ENCODE data around the gene DNAH1.

Gene DNAH1

DNA sequence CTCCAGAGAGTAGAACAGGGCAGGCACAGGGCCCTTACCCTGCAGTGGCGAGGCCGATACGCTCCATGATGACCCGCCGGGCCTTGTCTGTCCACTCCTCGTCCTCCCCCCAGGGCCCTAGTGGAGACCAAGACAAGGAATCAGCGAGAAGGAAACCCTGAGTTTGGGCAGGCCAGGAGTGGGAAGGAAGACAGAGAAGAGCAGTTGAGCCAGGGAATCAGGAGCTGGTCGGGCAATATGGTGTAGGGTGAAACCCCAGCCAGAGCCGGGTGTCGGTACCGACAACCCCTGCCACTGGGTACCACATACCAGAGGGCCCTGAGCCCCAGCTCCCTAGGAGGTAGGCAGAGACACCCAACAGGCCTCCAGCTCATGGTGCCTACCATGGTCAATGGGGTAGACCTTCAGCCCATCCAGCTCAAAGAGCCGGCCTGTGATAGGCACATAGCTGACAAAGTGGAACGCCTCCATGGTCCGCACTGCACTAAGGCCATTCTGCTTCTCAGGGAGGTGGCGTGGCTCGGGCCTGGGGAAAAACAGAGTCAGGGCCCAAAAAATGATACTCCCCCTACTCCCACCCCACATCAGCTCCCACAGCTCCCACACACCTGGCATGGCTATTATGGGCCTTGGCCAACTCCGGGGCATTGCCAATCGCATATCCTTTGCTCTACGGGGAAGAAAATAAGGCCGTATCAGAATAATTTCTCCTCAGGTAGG, 90.8 kb downstream of the DNAH1 start:
- no peak for DNase-seq

DNA sequence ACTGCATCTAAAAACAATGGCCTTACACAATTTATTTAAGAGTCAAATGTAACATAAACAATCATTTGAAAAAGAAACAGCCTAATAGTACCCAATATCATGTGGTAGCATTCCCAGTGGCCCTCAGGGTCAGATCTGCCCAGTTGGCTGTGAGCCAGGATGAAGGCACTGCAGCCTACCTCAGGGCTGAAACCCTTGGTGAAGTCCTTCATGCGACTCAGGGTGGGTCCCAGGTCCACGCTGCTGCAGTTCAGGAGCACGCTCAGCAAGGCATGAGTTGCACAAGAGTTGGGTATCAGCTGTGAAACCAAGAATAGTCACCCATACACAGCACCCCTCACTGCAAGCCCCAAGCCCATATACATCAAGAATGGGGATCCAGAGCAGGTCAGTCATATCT, 91.7 kb downstream of the DNAH1 start:
- DNase-seq = no peak

DNA sequence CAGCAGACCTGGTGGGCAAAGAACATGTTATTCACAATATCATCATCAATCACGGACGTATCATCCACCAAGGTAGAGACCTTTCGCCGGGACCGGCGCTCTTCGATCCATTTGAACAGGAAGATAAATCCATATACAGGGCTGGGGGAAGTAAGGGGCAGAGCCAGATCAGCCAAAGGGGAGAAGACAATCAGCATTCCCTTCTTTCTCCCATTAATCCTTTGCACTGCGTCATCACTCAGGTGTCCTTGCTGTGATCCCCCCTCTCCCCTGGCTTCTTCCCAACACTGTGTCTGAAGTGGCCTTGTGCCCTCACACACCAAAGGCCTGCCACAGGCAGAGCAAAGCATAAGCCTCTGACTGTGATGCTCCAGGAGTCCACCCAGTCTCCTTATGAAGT, 92.3 kb downstream of the DNAH1 start:
- no peak for DNase-seq

DNA sequence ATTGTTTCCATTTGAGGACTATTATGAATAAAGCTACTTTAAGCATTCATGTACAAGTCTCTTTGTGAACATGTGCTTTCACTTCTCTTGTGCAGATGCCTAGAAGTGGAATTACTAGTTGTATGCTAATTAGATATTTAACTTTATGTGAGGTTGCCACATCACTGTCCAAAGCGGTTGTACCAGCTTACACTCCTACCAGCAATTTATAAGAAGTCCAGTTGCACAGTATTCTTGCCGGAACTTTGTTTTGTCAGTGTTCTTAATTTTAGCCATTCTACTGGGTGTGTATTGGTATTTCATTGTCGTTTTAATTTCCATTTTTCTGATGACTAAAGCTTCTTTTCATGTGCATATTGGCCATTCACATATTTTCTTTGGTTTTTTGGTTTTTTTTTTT, 99.7 kb downstream of the DNAH1 start:
- no peak for DNase-seq

DNA sequence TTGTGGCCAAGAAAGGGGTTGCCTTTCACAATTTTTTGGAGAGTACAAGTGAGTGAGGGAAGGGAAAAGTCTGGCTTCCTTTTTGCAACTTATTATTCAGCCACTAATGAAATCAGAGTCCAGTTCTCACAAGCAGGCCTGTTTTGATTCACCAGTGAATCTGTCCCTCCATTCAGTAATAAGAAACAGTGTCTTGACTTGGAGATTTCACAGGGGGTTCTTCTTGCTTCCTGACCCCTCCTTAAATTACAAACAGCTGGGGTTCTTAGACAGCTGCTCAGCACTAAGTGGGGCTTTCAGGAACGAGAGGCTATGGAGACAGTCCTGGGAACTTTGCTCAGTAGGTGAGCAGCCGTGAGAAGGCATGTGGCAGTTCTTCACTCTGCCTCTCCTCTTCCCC, 104.3 kb downstream of the DNAH1 start:
- no peak for DNase-seq

DNA sequence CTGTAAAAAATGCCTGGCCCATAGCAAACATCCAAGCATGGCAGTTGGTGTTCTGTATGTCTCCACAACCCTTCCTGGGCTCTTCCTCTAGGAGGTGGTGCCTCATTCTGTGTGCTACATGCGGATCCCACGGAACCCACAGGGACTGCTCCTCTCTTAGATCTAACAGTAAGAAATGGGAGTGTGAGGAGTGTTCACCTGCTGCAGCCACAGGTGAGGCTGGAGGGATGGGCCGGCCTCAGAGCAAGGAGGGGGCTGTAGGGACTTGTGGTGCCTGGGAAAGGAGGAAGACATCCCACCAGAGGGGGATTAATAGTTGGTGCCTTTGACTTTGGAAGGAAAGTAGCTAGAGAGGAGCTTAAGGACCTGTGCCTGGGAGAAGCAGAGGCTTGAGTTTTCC, 106.5 kb downstream of the DNAH1 start:
- DNase-seq = no peak

DNA sequence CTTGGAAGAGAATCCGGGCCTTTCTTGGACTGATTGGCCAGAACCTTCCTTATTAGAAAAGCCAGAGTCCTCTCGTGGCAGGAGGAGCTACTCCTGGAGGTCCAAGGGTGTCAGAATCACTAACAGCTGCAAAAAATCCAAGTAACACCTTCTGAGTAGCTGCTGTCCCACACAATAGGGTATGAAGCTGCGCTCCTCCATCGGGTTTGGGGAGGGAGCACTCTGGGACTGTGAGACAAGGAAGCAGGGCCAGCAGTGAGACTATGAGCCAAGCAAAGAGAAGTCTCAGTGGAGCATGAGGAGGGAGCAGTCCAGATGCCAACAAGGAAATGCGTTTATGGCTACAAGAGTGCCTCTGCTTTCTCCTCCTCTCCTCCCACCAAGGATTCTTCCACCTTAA, 107.1 kb downstream of the DNAH1 start:
- DNase-seq = no peak

DNA sequence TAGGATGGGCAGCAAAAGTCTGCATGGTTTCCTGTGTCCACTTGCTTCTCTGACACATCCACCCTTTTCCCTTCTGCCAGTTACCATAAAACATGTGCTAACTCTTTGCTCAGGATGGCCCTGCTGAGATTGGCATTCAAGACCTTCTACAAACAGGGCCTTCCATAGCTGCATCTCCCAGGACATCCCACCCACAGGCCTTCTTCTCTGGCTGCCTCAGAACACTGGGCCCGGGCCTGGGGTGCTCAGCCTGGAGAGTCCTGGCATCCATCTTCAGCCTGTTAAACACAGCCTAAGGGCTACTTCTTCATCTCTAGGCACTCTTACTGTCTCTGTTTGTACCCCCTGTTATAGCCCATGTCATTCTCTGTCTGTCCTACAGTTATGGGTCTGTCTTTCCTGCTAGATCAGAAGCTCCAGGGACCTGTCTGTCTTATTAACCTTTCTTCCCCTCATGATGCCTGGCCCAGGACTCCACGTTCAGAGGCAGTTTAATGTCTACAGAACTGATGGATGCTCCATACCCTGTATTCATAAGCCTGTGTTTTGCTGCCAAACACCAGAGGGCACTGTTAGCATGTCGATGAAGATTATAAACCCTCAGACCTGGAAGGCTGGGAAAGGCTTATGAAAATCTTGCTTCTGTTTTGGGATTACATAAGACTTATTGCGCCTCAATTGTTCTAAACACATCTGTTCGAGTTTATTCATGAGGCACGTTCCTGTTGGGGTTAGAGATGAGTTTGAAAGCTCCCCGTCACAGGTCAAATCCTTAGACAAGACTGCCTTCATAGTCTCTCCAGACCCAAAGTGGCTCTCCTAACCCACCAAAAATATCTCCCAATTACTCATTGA, 112.3 kb downstream of the DNAH1 start:
- peak; percentile 72 for DNase-seq

DNA sequence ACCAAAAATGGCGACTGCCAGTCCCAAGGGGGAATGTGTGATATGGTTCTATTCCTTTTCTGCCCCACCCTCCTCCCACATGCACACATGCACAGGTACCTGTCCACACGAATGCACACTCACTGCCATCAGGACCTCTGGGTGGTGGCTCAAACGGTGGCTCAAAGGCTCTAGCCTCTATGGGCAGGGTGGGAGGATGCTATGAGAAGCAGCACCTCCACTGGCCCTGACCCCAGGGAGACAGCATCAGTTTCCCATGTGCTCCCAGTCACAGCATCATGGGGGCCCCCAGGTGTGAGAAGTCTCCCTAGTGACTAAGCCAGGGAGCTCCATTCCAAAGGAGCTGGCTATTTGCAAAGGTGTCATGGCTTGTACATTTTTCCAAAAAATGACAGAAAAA, 112.9 kb downstream of the DNAH1 start:
- DNase-seq = no peak

DNA sequence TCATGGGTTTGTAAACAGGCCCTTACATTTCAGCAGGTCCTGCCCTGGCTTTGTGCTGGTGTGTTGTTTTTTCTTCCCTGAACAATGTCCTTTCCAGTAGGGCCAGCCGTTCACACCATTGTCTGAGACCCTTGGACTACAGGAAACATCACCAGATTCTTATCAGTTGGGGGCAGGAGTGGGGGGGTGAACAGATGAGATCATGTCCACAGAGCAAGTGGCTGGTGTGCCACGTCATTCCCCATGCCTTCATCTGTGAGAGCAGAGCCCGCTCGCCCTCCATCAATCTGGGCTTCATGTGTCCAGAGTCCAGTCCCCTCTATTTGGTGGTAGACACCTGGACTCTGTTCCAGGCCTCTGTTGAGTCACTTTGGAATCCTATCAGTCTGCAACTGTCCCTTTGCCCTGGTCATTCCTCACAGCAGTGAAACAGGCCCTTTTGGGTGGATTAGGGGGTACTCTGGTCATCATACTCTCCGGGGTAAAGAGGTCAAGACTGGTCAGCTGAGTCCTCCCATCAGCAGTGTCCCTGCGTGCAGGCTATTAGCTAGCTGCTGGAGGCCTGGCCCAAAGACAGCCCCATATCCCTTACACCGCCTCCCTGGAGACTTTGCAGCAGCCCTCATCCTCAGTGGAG, 113.8 kb downstream of the DNAH1 start:
- DNase-seq = no peak

DNA sequence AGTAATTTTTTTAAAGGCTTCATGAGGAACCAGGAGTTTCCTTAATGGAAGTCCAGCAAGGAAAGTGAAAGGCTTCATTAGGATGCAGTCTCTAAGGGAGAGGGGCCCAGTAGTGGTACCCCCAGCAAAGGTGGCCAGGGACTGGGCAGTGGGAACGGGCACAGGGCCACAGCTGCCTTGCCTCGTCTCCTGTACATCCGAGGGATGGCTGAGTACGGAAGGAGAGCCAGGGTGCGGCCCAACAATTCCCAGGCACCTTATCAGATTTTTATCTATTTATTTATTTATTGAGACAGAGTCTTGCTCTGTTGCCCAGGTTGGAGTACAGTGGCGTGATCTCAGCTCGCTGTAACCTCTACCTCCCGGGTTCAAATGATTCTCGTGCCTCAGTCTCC, 114.3 kb downstream of the DNAH1 start:
- DNase-seq = no peak

DNA sequence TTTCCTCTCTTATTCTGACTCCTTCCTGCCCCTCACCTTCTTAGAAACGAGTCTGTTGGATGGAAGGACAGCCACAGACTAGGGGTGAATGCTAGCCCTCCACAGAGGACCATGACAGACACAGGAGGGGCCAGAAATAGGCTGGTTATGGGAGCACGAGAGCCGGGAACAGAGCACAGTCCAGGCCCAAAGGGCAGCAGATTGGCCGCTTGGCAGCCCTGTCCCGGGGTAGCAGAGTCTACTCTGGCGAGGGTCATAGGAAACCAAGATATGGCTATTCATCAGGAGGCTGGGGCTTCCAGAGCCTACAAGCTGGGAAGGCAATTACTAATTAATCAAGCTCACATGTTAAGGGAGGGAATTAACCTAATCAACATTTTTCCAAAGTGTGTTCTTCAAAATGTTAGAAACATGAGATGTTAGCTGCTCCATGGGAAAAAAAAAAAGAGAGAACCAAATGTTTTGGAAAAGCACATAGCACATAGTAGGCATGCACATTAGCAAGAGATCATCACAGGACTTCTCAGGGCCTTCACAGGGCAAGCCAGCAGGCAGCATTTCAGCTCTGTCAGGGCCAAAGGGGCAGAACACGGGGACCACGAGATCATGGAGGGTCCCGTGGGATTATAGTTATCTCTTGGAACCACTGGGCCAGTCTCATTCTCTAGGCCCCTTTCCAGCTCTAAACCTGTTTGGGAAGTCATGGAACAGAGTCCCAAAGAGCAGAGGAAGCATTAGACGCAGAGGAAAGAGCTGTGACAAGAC, 115.5 kb downstream of the DNAH1 start:
- DNase-seq = no peak

DNA sequence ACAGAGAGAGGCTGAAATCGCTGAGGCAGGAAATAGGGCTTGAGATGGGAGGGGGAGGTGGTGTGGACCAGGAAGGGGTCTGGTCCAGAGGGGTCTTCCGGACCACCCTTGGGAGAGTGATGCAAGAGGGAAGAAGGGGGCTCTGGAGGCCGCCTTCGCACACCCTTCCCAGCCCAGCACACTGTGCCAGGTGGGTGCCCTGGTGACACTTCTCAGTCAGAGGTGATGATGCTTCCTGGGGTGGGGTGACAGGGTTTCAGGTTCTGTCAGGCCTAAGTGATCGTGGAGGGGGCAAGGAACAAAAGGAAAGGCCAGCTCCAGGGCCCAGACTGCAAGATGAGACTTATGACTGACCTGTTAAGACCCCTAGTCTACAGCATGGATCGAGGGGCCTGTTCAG, 116.1 kb downstream of the DNAH1 start:
- DNase-seq = no peak

DNA sequence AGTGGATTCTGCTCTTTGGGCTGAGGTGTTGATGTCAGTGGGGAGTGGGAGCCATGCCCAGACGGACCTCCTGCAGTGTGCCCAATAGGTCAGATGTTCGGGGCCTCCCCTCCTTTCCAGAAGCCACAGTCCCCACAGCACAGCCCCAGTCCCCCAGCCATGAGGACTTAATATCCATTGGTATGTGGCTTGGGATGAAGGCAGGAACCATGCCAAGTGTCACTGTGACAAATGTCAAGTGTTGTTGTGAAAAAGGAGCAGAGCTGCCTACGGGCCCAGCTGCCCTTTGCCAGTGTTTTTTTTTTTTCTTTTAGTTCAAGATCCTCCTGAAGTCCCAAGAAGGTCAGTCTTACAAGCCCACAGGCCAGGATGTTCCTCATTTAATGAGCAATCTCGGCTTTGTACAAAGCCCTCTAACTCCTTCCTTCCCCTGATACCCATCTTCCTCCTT, 116.6 kb downstream of the DNAH1 start:
- DNase-seq = no peak

DNA sequence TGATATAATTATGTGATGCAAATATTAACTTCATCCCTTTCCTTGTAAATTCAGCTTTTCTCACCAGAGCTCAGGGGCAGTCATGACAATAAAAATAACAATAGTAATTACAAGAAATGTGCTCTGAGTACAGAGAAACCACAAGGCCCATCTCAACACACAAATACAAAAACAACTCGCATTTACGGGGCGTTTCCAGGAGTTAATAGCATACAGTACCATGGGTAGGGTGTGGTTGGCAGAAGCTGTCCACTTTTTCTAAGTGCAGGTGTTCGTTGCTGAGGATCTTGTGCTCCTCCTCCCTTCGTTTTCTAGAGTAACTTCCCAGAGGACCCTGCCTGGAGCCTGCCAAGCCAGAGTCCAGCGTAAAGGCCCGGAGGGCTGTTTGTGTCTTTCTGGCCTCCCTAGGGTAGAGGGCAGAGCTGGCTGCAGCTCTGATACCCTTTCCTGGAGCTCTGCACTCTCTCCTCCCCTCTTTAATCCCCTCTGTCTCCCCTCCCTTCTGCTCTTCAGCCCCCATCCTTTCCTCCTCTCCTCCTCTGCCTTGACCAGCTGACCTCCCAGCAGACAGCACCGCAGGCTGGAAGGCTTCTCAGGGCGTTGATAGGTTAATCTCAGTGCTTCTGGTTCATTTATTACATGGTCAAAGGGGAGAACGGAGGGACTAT, 117.3 kb downstream of the DNAH1 start:
- no peak for DNase-seq

DNA sequence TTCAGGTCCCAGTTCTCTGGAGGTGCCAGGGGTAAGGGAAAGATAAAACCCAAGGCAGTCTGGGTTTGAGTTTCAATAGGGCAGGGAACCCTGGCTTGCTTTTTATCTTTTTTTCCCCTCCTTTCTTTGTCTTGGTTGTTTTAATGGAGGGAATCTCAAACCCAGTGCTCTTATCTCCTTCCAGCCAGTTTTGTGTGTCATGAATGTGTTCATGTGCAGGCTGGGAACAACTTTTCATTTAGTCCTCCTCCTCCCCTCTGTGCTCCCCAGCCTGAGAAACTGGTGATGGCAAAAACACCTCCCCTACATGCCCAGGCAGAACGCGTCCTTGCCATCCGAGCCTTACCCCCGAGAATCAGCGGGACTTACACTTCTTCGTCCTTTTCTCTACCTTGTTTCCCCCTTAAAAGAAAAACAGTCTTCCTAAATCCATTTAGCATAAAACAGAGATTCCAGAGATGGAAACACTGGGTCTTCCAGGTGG, 117.9 kb downstream of the DNAH1 start:
- DNase-seq = no peak

DNA sequence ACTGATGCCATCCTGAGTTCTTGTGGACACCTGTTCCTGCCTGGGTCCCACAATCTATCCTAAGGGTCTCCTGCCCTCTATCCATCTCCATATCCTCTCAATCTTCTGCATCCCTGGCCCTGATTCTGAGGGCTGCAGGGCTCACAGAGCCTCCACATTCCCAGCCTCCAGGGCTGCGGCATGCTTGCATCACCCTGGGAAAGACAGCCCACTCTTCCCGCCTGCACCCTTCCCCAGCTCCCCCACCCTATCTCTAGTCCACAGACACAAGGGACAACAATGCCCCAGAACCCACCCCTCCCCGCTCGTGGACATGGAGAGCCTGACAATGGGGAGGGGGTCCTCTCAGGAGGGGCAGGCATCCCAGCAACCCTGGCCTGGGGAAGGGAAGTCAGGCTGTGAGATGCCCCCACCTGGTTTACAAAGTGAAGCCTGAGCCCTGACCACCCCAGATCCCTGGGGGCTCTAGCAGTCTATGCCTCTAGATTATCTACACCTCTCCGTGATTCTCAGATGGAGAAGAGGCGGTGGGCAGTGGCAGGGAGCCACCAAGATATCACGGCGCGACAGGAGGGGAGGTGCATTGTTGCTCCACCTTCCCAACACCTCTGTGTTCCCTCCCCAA, 118.5 kb downstream of the DNAH1 start:
- peak; percentile 20 for DNase-seq

DNA sequence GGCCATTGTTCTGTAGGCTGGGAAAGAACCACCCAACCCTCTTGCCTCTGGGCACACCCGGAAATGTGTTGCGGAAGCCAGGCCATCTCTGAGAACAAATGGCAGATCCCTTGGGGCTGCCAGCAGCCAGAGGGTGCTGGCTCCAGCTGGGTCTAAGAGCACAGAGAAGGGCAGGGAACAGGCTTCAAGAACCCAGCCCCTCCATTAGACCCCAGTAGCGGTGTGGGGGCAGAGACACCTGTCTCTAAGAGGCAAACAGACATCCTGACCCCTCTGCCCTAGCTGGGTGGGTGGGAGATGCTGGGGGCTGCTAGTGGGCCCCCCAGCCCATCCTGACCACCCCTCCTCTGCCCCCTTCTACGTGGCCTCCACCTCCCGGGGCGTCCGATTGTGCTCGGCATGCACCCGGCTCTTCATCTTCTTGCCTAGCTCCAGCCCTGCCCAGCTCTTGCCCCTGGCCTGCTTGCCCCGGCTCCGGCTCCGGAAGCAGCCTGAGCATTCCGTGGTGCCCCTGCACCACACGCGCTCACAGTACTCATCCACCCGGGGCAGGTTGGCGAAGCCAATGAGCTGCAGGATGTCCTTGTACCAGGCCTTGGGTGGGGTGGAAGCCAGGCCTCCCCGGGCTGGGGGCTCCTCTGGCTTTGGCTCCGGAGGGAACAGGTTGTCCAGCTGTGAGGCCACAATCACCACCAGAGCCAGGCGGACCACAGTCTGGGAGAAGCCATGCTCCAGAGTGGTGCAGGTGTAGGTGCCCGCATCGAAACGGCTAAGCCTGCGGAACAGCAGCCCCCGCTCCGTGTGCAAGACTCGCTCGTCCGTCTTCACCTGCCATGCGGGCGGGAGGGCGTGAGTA, 119.4 kb downstream of the DNAH1 start:
- DNase-seq = peak; percentile 21

DNA sequence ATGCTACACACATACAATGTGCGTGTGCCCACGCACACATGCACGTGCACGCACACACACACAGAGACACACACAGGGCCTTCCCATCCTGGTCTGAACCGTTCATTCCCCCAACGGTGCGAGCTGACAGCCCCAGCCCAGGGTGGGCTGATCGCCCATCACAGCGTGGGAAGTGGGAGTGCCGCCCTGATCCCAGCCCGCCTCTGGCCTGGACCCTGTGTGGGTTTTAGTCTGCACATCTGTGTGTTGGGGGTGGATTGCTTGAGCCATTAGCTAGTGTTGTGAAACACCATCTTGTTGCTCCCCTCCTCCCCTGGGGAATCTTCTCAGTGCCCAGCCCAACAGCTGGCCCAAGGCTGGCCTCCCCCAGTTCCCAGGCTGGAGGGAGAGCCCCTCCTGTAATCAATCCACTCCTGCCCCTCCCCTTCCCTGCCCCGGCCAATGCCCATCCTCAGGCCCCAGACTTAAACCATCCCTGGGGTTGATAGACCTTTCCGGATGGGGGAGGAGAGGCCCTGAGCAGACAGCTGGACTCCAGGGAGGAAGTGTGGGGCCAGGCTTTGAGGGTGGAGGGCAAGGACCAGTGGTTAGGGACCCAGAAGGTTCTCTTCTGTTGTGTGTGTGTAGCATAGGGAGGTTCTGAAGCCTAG, 120.5 kb downstream of the DNAH1 start:
- peak; percentile 20 for DNase-seq
